OCI-LY3 (cell line): ENCODE measurements around the gene MAD1L1.

Experiments
- EZH2phosphoT487 ChIP-seq: fragments of 200-600 bp; shearing (Covaris generic); IDR thresholded peaks from 2 replicates; pipeline ENCODE4 v1.6.1; 2018; ENCODE audit warnings: antibody characterized with exemption, mixed run types, low read depth
- TF ChIP-seq, protein P1 (sequence below): fragments of 200-600, 300-600 bp; sonication (generic); IDR thresholded peaks from 2 replicates; pipeline ENCODE4 v1.5.1; 2014; ENCODE audit warnings: antibody characterized with exemption, low read length, low read depth

DNA sequence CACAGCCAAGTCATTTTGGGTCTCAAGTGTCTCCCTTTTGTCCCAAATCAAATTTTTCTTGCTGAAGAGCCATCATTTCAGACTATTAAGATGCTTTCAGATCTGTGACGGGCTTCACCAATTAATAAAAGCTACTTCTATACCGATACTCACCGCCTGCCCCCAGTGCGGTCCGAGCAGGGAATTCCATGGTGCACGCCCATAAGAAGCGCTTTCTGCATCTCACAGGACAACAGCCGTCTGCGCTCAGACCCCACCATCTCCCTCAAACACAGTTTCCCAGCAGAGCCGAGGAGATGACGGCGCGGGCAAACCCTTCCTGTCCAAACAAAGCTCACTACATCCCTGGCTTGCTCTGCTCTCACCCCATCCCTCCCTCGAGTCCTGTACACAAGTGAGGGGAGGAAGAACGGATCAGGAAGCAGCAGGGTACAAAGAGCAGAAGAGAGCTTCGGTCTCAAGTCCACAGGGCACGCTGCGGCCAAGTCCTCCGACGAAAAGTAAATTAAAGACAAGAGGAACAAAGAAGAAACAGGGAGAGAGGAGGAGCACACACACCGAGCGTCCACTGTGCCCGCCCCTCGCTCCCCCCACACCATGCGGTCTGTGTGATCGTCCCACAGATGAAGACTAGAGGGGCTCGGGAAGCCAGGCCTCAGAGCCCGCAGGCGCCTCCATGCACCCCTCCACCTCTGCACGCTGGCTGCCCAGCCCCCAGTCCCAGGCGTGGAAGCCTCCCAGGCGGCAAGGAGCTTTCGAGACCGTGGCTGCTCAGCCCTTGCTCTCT lies 121.9 kb downstream of the MAD1L1 start:
- TF ChIP-seq, protein P1, sequence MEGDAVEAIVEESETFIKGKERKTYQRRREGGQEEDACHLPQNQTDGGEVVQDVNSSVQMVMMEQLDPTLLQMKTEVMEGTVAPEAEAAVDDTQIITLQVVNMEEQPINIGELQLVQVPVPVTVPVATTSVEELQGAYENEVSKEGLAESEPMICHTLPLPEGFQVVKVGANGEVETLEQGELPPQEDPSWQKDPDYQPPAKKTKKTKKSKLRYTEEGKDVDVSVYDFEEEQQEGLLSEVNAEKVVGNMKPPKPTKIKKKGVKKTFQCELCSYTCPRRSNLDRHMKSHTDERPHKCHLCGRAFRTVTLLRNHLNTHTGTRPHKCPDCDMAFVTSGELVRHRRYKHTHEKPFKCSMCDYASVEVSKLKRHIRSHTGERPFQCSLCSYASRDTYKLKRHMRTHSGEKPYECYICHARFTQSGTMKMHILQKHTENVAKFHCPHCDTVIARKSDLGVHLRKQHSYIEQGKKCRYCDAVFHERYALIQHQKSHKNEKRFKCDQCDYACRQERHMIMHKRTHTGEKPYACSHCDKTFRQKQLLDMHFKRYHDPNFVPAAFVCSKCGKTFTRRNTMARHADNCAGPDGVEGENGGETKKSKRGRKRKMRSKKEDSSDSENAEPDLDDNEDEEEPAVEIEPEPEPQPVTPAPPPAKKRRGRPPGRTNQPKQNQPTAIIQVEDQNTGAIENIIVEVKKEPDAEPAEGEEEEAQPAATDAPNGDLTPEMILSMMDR: no peak
- no peak for TF ChIP-seq EZH2phosphoT487
